H1 (cell line): ENCODE data around the gene PLIN1. TPM values are rescaled to one million over a fixed set of nuclear protein-coding genes. Genes with fewer than 3 reads are reported as not detected.

Experiments
- CTCF ChIA-PET: fragments of 300-600 bp; sonication (Branson Sonifier 250); formaldehyde crosslinking; loops from one replicate; lab custom pipeline; 2021; ENCODE audit not compliant: partially characterized antibody; lab: Charles Lee
- POLR2A ChIA-PET: fragments of 300-600 bp; sonication (Branson Sonifier 250); formaldehyde crosslinking; loops from one replicate; lab custom pipeline; 2021; ENCODE audit warnings: inconsistent platforms; ENCODE audit not compliant: partially characterized antibody; lab: Charles Lee
- DNase-seq, 2 experiments: peaks; one replicate each; pipeline versions ENCODE4 v3.0.0 to v3.0.0-alpha.2; 2010 to 2022; ENCODE audit warnings: low spot score in 2 of 2, low read depth in 1 of 2, mixed read lengths in 1 of 2
- FAIRE-seq: peaks from 2 replicates; lab custom pipeline; 2011; peaks lifted over from hg19 to GRCh38; lab: Jason Lieb, UNC
- H2AFZ ChIP-seq: 2 replicates; pipeline ENCODE4 v1.8.1; 2012; ENCODE audit warnings: low read length, inconsistent platforms
- H2AK5ac ChIP-seq: 2 replicates; pipeline ENCODE4 v1.6.1; 2013; ENCODE audit warnings: low read depth, low read length
- H2BK120ac ChIP-seq: replicated peaks from 2 replicates; pipeline ENCODE3; 2013; ENCODE audit warnings: low read depth, low read length, inconsistent platforms
- H2BK12ac ChIP-seq: 2 replicates; pipeline ENCODE4 v1.6.1; 2013; ENCODE audit warnings: low read depth, low read length
- H2BK15ac ChIP-seq: 2 replicates; pipeline ENCODE4 v1.6.1; 2013; ENCODE audit warnings: low read length
- H2BK20ac ChIP-seq: 2 replicates; pipeline ENCODE4 v1.6.1; 2013; ENCODE audit warnings: low read length
- H2BK5ac ChIP-seq: 2 replicates; pipeline ENCODE4 v1.6.1; 2013; ENCODE audit warnings: low read depth, low read length
- H3K14ac ChIP-seq: 2 replicates; pipeline ENCODE4 v1.6.1; 2013; ENCODE audit warnings: inconsistent platforms; ENCODE audit not compliant: insufficient read length
- H3K18ac ChIP-seq: 2 replicates; pipeline ENCODE4 v1.6.1; 2013; ENCODE audit warnings: low read length; ENCODE audit errors: extremely low read depth
- H3K23ac ChIP-seq: 2 replicates; pipeline ENCODE4 v1.6.1; 2013; ENCODE audit warnings: inconsistent platforms; ENCODE audit not compliant: insufficient read length
- H3K23me2 ChIP-seq: 2 replicates; pipeline ENCODE4 v1.6.1; 2013; ENCODE audit warnings: low read depth, low read length
- H3K27ac ChIP-seq: 2 replicates; pipeline ENCODE4 v1.6.1; 2011; ENCODE audit warnings: low read depth, low read length, inconsistent platforms
- H3K27me3 ChIP-seq, 4 experiments: replicated peaks in 1 of 4; 1 replicate in 1 of 4; 2 replicates in 3 of 4; pipeline versions ENCODE4 v1.6.1 to v1.8.1; 2011 to 2013; ENCODE audit warnings: low read length in 3 of 4, mild to moderate bottlenecking in 3 of 4, inconsistent platforms in 2 of 4, mixed read lengths in 2 of 4, moderate library complexity in 1 of 4; ENCODE audit not compliant: control insufficient read depth in 3 of 4, insufficient read depth in 3 of 4; ENCODE audit errors: extremely low read depth in 1 of 4
- H3K36me3 ChIP-seq, 4 experiments: 2 replicates each; pipeline versions ENCODE4 v1.6.1 to v1.8.1; 2011 to 2013; ENCODE audit warnings: mild to moderate bottlenecking in 4 of 4, low read length in 3 of 4, moderate library complexity in 2 of 4, control low read depth in 1 of 4, inconsistent platforms in 1 of 4; ENCODE audit not compliant: insufficient read depth in 4 of 4, control insufficient read depth in 2 of 4
- H3K4ac ChIP-seq: replicated peaks from 2 replicates; pipeline ENCODE3; 2013; ENCODE audit warnings: low read length, low read depth, mixed read lengths, inconsistent platforms; ENCODE audit not compliant: insufficient read length
- H3K4me1 ChIP-seq, 4 experiments: replicated peaks in 1 of 4; 1 replicate in 1 of 4; 2 replicates in 3 of 4; pipeline versions ENCODE4 v1.6.1 to v1.8.1; 2011 to 2013; ENCODE audit warnings: low read length in 3 of 4, inconsistent platforms in 2 of 4, mixed read lengths in 1 of 4; ENCODE audit not compliant: insufficient read depth in 4 of 4, control insufficient read depth in 3 of 4
- H3K4me2 ChIP-seq, 2 experiments: 2 replicates each; pipeline versions ENCODE4 v1.6.1 to v1.8.1; 2011 to 2013; ENCODE audit warnings: low read depth in 2 of 2, low read length in 2 of 2, control low read depth in 1 of 2, inconsistent platforms in 1 of 2, mild to moderate bottlenecking in 1 of 2; ENCODE audit not compliant: insufficient read depth in 1 of 2
- H3K4me3 ChIP-seq, 4 experiments: fragments of 200-600, 300-600 bp in 1 of 4; sonication (generic), shearing (Covaris generic), sonication (Bioruptor Twin) in 1 of 4; 2 replicates each; pipeline versions ENCODE4 v1.5.1 to v1.8.1; 2011 to 2016; ENCODE audit warnings: low read length in 4 of 4, low read depth in 3 of 4, control low read depth in 2 of 4, inconsistent platforms in 2 of 4, mild to moderate bottlenecking in 2 of 4, mixed read lengths in 1 of 4, moderate library complexity in 1 of 4; ENCODE audit not compliant: insufficient read depth in 2 of 4; ENCODE audit errors: extremely low read depth in 1 of 4
- H3K56ac ChIP-seq: replicated peaks from 2 replicates; pipeline ENCODE3; 2013; ENCODE audit warnings: low read depth, mild to moderate bottlenecking, mixed read lengths, low read length, inconsistent platforms; ENCODE audit not compliant: insufficient read length
- H3K79me1 ChIP-seq: 2 replicates; pipeline ENCODE4 v1.6.1; 2013; ENCODE audit warnings: low read depth, low read length, control low read depth
- H3K79me2 ChIP-seq, 2 experiments: 2 replicates each; pipeline versions ENCODE4 v1.6.1 to v1.8.1; 2012 to 2013; ENCODE audit warnings: low read length in 2 of 2, mild to moderate bottlenecking in 2 of 2, inconsistent platforms in 1 of 2; ENCODE audit not compliant: insufficient read depth in 2 of 2, control insufficient read depth in 1 of 2
- H3K9ac ChIP-seq, 4 experiments: replicated peaks in 1 of 4; 1 replicate in 1 of 4; 2 replicates in 3 of 4; pipeline versions ENCODE4 v1.6.1 to v1.8.1; 2011 to 2013; ENCODE audit warnings: low read depth in 3 of 4, low read length in 3 of 4, control low read depth in 2 of 4, mild to moderate bottlenecking in 2 of 4, moderate library complexity in 2 of 4, inconsistent platforms in 1 of 4; ENCODE audit errors: extremely low read depth in 1 of 4
- H3K9me3 ChIP-seq, 2 experiments: 2 replicates each; pipeline versions ENCODE4 v1.6.1 to v1.8.1; 2012 to 2013; ENCODE audit warnings: mild to moderate bottlenecking in 2 of 2, moderate library complexity in 2 of 2, control low read depth in 1 of 2, inconsistent platforms in 1 of 2, low read depth in 1 of 2, low read length in 1 of 2, mixed read lengths in 1 of 2; ENCODE audit not compliant: insufficient read depth in 2 of 2
- H4K20me1 ChIP-seq, 2 experiments: replicated peaks in 1 of 2; 2 replicates each; pipeline versions ENCODE3 to v1.8.1; 2011 to 2013; ENCODE audit warnings: inconsistent platforms in 2 of 2, low read length in 2 of 2, mild to moderate bottlenecking in 1 of 2; ENCODE audit not compliant: insufficient read depth in 2 of 2, control insufficient read depth in 1 of 2
- H4K5ac ChIP-seq: 2 replicates; pipeline ENCODE4 v1.6.1; 2013; ENCODE audit warnings: low read length, low read depth, mixed read lengths, inconsistent platforms; ENCODE audit not compliant: insufficient read length
- H4K8ac ChIP-seq: 2 replicates; pipeline ENCODE4 v1.8.0; 2013; ENCODE audit warnings: mild to moderate bottlenecking, moderate library complexity, low read length, inconsistent platforms; ENCODE audit not compliant: insufficient read depth; ENCODE audit errors: extremely low read depth
- H4K91ac ChIP-seq: replicated peaks from 2 replicates; pipeline ENCODE3; 2013; ENCODE audit warnings: low read length, mixed read lengths, inconsistent platforms; ENCODE audit not compliant: insufficient read length
- BCL11A ChIP-seq, 2 experiments: IDR thresholded peaks; one replicate each; pipeline ENCODE4 v1.6.1; 2011; ENCODE audit warnings: low read depth in 2 of 2, low read length in 2 of 2, mild to moderate bottlenecking in 2 of 2
- CHD1 ChIP-seq: IDR thresholded peaks from 2 replicates; pipeline ENCODE4 v1.6.1; 2012; ENCODE audit warnings: low read depth, low read length, improper control_type of control experiment
- EP300 ChIP-seq, 2 experiments: IDR thresholded peaks; 1 replicate in 1 of 2; 2 replicates in 1 of 2; pipeline ENCODE4 v1.6.1; 2011 to 2012; ENCODE audit warnings: low read depth in 2 of 2, low read length in 2 of 2, mild to moderate bottlenecking in 2 of 2, borderline replicate concordance in 1 of 2, inconsistent platforms in 1 of 2, moderate library complexity in 1 of 2
- FOSL1 ChIP-seq: IDR thresholded peaks from 2 replicates; pipeline ENCODE4 v1.6.1; 2011; ENCODE audit warnings: mild to moderate bottlenecking, low read depth, low read length, moderate library complexity; ENCODE audit not compliant: insufficient read depth
- HDAC6 ChIP-seq: IDR thresholded peaks from one replicate; pipeline ENCODE4 v1.7.1; 2012; ENCODE audit warnings: low read depth, mild to moderate bottlenecking, inconsistent platforms, low read length, moderate library complexity
- RBBP5 ChIP-seq: IDR thresholded peaks from 2 replicates; pipeline ENCODE4 v1.7.1; 2012; ENCODE audit warnings: low read depth, mild to moderate bottlenecking, inconsistent platforms, low read length, moderate library complexity, borderline replicate concordance
- SIX5 ChIP-seq: IDR thresholded peaks from 2 replicates; pipeline ENCODE4 v1.6.1; 2011; ENCODE audit warnings: mild to moderate bottlenecking, low read depth, low read length
- SP1 ChIP-seq: IDR thresholded peaks from 2 replicates; pipeline ENCODE4 v1.6.1; 2011; ENCODE audit warnings: low read depth, low read length
- SRF ChIP-seq: IDR thresholded peaks from 2 replicates; pipeline ENCODE4 v1.6.1; 2011; ENCODE audit warnings: mild to moderate bottlenecking, low read depth, low read length, moderate library complexity
- SUZ12 ChIP-seq: fragments of 200-600 bp; sonication (generic); IDR thresholded peaks from 2 replicates; pipeline ENCODE4 v1.6.1; 2012; ENCODE audit warnings: mild to moderate bottlenecking, inconsistent platforms, low read length, moderate library complexity, mixed read lengths
- TAF1 ChIP-seq: IDR thresholded peaks from 2 replicates; pipeline ENCODE4 v1.6.1; 2011; ENCODE audit warnings: mild to moderate bottlenecking, low read depth, low read length
- TAF7 ChIP-seq: optimal IDR thresholded peaks from 2 replicates; pipeline ENCODE3; 2011; ENCODE audit warnings: low read depth, mild to moderate bottlenecking, inconsistent platforms, low read length, moderate library complexity, borderline replicate concordance
- TBP ChIP-seq: IDR thresholded peaks from 2 replicates; pipeline ENCODE4 v1.6.1; 2011; ENCODE audit warnings: low read depth, low read length, improper control_type of control experiment
- USF2 ChIP-seq: IDR thresholded peaks from 2 replicates; pipeline ENCODE4 v1.6.1; 2011; ENCODE audit warnings: low read length, improper control_type of control experiment
- WGBS, 2 experiments: shearing (Covaris generic) in 1 of 2; methylation state at CpG; one replicate each; pipeline versions ENCODE4 v1.1.6 to v1.1.7; 2013 to 2015; ENCODE audit warnings: low lambda C conversion rate in 2 of 2, mixed read lengths in 2 of 2, inconsistent platforms in 1 of 2, low coverage in 1 of 2, missing lambda C conversion rate in 1 of 2; ENCODE audit not compliant: insufficient replicate concordance in 2 of 2, insufficient coverage in 1 of 2, insufficient read length in 1 of 2; ENCODE audit errors: extremely low coverage in 1 of 2, missing lambda C conversion rate in 1 of 2; 5-methylcytosine and 5-hydroxymethylcytosine counted together
- polyA plus RNA-seq, 7 experiments: library from polyadenylated mRNA; depleted of rRNA in 3 of 7; stranded (reverse) in 5 of 7; unstranded in 2 of 7; fragments of >200 nt in 5 of 7; fragments of 200-250 nt in 2 of 7; gene quantifications; 1 replicate in 5 of 7; 2 replicates in 1 of 7; 4 replicates in 1 of 7; pipeline versions ENCODE4 v1.2.1 to v1.2.3, GENCODE V29; 2011 to 2013; ENCODE audit warnings: missing spikeins in 2 of 7, mixed read lengths in 2 of 7
- total RNA-seq: library from RNA; stranded (reverse); fragmentation: NEBNext Ultra II Directional; extraction: Animal tissue kit (Norgen Biotek cat#: 25700); gene quantifications from 2 replicates; pipeline ENCODE4 v1.2.1, GENCODE V29; 2021

PLIN1 gene
- total and polyA plus RNA-seq, 2 of the 8 experiments (the other 6 are each of a cell fraction or from before 2014, with no cell fraction given): 0.33 TPM; not detected in 1

GRCh38 chr15:89675606-89676005 lies 3.6 kb downstream of the PLIN1 start:
- Histone ChIP-seq H3K27me3 (no peaks in the 10 kb centered on the region; a peak in 2 of 7 replicates), H2BK5ac (no peak overlapping the region), H2BK20ac (no peak overlapping the region), H3K79me1 (no peaks in the 10 kb centered on the region), H3K9ac (no peak overlapping the region), H4K5ac (no peak overlapping the region), H3K36me3 (no peaks in the 10 kb centered on the region), H3K9me3 (no peaks in the 10 kb centered on the region), H2BK120ac (no peak overlapping the region), H2AFZ (no peak overlapping the region), H3K4me1 (no peaks in the 10 kb centered on the region; a peak in 1 of 7 replicates), H3K79me2 (no peaks in the 10 kb centered on the region), H2BK12ac (no peak overlapping the region), H3K4me3 (no peak overlapping the region), H3K27ac (no peak overlapping the region), H3K18ac (no peak overlapping the region), H3K23ac (no peak overlapping the region), H3K4ac (no peak overlapping the region), H3K14ac (no peak overlapping the region), H4K8ac (no peak overlapping the region), H2AK5ac (no peak overlapping the region), H4K20me1 (no peaks in the 10 kb centered on the region), H3K23me2 (no peaks in the 10 kb centered on the region; the same call in 1 of the 2 replicates), H2BK15ac (no peak overlapping the region), H3K56ac (no peak overlapping the region), H3K4me2 (no peak overlapping the region), H4K91ac (no peak overlapping the region)
- 94% methylated on average over 6 of the region's 6 CpGs; no CpG with 5 or more reads in 1 of the 2 experiments for WGBS, 2 experiments
- POLR2A ChIA-PET: interaction anchor here (0.6 kb wide), 1 partner anchor 147 kb away, joined by 3 read pairs; no protein-coding TSS in a partner anchor
- CTCF ChIA-PET: interaction anchor here (0.7 to 6.6 kb wide), 5 partner anchors 18 to 212 kb away, joined by 3 to 43 read pairs (median 4); partner anchors contain the start of gene MESP2
- no peak for DNase-seq
- FAIRE-seq: no peak
- TF ChIP-seq BCL11A (IDR thresholded peaks at IDR 0.05; ENCODE audit: low read depth in 2 of 2, low read length in 2 of 2) (no peak), TAF7 (no peak), SRF (no peak), FOSL1 (no peak), SP1 (no peak), RBBP5 (no peak), TBP (no peak), SUZ12 (no peak), HDAC6 (no peak), TAF1 (no peak), EP300 (IDR thresholded peaks at IDR 0.05; ENCODE audit: borderline replicate concordance in 1 of 2, low read depth in 2 of 2, low read length in 2 of 2) (no peak), USF2 (no peak), CHD1 (no peak), SIX5 (no peak)
